Measurements from ENCODE around the gene BOC.

Gene BOC

DNA sequence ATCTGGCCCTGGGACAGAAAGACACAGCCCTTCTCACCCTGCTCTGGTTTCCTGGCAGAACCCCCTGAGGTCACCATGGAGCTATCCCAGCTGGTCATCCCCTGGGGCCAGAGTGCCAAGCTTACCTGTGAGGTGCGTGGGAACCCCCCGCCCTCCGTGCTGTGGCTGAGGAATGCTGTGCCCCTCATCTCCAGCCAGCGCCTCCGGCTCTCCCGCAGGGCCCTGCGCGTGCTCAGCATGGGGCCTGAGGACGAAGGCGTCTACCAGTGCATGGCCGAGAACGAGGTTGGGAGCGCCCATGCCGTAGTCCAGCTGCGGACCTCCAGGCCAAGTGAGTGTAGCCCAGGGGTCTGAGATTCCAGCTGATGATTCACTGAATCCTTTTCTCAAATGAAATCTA is 61.7 kb downstream of the BOC start:
- peak; percentile 35 for DNase-seq

DNA sequence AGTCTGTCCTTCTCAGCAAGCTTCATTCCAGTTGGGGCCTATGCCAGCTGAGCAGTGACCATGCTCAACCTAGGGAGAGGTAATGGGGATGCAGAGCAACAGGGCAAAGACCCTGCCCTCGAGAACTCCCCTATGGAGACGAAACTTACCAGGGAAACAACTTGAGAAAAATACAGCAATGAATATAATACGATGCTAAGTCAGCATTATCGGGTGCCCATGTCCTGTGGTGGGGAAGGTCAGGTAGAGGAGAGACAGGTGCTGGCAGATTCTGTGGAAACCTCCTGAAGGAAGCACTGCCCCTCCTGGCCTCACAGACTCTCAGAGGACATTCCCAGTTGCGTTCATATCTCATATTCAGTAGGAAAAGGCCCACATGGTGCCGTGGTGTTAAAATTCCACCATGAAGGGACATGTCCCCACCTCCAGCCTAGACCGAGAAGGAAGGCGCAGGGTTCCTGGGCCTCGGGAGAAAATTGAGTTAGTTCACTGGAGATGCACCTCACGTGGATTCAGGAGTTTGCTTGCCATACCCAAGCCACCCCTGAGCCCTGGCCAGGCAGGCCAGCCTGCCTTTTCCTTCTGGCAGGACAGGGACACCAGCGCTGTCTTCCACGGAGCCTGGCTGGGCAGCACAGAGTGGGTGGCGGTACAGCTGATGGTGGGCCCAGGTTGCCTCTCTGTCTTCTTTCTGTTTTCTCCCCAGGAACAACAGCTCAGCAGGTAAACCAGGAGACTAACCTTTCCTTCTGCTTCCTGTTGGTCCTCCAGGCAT is 62.4 kb downstream of the BOC start:
- DNase-seq: peak; percentile 35

- peak; percentile 40 for DNase-seq
Observed at GRCh38 chr3:113274425-113275257, 63.3 kb downstream of the BOC start.

GRCh38 chr3:113275258-113275556 is 63.9 kb downstream of the BOC start:
- DNase-seq: no peak

DNA sequence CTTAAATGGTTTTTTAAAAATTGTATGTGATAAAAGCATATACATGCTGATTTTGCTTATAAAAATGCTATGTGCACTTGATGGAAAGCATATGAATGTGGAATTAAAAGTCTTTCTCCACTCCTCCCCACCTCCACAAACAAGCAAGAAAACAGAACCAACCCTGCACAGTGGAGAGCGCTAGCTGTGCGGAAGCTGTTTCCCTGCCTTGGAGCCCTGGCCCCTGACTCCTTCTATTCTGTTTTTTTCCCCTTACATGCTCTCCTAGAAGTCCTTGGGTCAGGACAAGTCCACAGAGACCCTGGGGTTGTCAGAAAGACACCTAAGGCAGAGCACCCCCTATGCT is 64.2 kb downstream of the BOC start:
- no peak for DNase-seq

DNA sequence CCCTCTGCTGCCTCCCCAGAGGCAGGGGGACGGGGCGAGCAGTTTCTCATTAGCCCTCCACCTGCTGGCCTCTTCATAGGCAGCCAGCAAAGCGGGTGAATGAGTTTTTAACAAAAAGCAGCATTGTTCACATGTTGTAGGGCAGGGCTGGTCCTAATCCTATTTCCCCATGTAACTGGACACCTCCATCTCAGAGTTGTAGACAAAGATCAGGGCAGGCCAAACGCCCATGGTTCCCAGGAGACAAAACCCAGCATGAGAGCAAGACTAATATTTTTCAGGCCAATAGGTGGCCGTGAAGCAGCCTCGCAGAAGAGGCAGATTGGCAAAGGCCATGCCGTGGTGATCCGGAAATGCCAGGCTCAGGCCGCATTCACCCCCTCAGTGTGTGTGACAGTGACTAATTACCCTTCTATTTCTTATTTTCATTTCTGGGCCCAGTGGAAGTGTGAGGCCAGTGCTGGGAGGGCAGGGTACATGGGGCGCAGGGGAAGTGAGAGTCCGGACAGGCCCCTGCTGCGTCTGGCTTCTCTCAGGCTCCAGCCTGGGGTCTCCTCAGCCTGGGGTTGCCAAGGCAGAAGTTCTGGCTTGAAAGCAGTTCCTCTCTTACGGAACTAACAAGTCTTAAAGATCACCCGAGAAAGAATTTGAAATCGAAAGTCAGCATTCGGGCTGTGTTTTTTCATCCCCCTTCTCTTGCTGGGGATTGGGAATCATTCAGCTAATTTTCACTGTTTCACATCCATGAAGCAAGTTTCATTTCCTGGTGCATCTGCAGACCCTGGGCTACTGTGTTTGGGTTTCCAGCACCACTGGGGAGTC is 64.8 kb downstream of the BOC start:
- no peak for DNase-seq

GRCh38 chr3:113276751-113277080 is 65.4 kb downstream of the BOC start:
- no peak for DNase-seq

GRCh38 chr3:113277414-113277813 is 66.1 kb downstream of the BOC start:
- DNase-seq: no peak

GRCh38 chr3:113277941-113278598 is 66.7 kb downstream of the BOC start:
- peak; percentile 36 for DNase-seq

DNA sequence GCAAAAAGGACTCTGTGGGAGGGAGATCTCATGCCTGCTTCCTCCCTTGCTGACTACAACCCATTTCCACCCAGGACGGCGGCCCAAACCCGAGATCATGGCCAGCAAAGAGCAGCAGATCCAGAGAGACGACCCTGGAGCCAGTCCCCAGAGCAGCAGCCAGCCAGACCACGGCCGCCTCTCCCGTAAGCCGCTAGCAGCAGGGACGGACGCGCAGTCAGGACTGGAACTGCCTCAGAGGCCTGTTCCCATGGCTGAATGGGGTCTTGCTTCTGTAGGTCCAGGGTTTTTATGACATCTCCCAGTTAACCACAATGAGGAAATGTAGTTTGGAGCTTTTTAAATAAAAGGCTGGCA is 67.2 kb downstream of the BOC start:
- no peak for DNase-seq

GRCh38 chr3:113279686-113280085 is 68.3 kb downstream of the BOC start:
- no peak for DNase-seq

- DNase-seq: no peak
Observed at GRCh38 chr3:113283306-113283705, 71.9 kb downstream of the BOC start.

- DNase-seq: no peak
Observed at GRCh38 chr3:113284453-113285050, 73.2 kb downstream of the BOC start.

GRCh38 chr3:113285226-113285625 is 73.9 kb downstream of the BOC start:
- DNase-seq: no peak

DNA sequence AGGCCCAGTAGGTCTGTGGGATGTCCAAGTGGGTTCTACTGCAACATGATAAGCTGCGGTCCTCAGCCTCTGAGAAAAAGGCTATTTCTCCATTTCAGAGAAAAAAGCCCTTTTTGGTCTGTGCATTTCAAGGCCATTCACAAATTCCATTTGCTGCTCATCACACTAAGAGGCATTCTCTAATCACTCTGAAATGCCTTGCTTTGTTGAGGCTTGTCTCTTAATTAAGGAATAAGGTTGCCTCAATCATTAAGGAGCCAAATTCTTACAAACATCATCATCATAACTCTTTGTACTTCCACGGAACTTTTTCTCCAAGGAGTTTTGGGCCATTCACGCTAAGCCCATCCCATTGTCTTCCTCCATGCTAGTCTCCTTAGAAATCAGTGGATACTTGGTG is 74.4 kb downstream of the BOC start:
- no peak for DNase-seq

- DNase-seq: no peak
Observed at GRCh38 chr3:113286524-113286923, 75.2 kb downstream of the BOC start.

GRCh38 chr3:113287111-113287802 is 75.9 kb downstream of the BOC start:
- DNase-seq: no peak

DNA sequence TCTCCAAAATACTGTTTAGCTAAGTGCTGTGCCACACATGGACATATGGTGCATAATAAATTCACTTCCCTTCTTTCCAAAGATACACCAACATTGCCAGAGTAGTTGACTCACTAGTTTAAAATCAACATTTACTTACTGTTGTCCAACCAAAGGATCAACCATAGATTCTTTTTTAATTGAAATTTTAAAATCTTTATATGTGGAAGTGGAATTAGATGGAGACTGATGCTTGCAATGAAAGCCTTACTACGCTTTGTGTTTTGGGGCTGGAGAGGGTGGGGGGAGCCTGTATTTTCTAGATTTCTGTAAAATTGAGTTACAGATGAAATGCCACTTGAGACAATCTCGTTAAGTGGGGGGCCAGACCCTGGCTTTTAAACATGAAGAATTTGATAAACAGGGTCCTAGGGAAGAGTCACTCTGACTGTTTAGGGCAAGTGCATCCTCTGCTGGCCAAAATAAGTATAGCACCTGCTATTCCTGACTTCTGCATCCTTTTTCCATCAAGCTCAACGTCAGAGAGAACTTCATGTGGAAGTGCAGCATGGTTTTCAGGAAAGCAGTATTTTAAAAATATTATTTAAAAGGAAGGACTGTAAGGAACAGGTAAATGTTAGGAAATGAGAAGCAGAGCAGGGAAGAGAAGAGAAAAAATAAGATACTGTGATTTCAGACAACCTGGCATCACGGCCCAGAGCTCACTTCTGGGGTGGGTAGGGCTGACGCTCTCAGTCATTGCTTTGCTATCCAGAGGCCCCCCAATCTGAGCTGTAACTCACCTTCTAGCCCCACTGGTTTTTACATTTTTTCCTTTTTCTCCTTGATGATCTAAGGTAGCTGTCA is 76.7 kb downstream of the BOC start:
- peak; percentile 65 for DNase-seq

DNA sequence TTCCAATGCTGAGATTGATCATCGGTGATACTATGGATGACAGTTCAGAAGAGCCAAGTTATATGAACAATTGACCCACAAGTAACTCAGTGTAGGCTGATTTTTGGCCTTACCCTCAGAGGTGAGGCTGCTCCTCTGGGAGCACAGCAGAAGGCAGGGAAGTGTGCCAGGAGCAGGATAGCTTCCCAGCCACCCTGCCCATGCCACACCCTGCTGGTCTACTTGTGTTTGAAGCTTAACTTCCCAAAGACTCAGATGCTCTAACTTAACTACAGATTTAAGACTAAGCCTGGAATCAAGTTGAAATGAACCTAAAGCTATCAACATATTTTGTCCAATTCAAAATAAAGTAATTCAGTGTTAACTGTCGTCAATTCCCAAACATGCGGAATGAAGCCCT is 77.5 kb downstream of the BOC start:
- DNase-seq: no peak

DNA sequence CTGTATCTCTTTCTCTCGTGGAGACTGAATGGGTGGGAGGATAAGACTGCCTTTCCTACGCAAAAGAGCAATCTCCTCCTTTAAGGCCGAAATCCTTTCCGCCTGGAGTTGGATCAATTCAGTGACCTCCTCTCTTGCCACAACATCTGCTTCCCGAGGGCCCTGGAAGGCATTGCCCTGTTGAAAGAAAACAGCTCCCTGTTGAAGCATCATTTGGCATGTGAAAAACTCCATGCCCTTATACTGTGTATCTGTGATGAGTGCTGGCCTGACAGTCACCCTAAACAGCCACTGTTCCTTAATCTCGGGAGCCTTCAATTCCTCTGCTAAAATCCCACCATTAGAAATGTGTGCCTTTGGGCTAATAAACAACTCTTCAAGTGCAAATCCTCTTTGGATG is 80.2 kb downstream of the BOC start:
- no peak for DNase-seq

DNA sequence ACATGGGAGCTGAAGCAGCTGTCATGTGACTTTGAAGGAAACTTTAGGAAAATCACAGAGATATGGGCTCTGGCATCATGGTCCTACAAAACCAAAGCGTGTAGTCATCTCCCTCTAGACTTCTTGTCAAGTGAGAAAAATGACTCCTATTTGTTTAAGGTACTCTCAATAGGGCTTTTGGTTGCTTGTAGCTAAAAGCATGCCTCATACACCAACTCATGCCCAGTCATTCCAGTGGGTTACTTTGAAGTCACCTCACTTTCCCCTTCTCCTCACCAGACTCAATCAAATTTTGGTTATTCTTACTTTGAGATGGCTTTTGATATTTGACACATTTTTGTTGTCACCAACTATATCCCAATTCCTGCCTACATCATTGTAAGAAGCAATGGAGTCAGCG is 81.6 kb downstream of the BOC start:
- DNase-seq: no peak

Measured in activated CD8-positive, alpha-beta memory T cell treated with anti-CD3 and anti-CD28 coated beads, Interleukin-2, amount 50 U/mL, for 48 hours (primary cell).